SHP77 (cell line): ENCODE measurements around the gene UMPS.
A peak's percentile ranks its signal among the peaks of the same experiment; 100 is the strongest.

Experiments used
- DNase-seq, 2 experiments: peaks; one replicate each; lab custom pipeline; 2025; lab: John Stamatoyannopoulos, UW

The UMPS gene

DNA sequence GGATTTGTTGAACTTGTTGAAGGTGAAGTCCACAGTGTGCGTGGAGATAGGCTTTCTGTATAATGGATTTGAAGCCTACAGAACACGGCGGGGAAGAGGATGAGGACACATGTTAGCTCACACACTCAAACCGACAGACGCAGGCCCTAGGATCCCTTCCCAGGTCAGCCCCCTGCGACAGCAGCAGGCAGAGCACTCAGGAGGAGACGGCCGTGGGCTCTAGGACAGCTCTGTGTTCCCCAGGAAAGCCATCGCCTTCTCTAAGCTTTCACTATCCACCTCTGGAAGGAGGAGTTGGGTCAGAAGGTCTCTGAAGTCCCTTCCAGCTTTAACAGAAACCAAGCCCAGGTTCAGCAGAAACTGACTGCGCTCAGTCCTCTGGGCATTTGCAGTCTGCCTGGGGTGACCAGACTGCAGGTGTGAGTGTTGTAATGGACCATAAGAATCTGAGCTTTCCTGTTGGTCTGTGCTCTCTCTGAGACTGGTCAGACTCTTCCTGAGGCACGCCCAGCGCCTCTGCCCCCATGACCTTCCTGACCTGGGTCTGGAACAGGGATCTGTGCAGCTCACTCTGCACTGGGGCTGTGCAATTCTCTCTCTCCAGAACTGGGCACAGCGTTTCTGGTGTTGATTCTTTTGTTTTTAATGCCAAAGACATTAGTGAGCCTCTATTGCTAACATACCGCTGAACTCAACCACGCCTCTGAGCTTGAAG, 33.5 kb downstream of the UMPS start:
- no peak for DNase-seq

DNA sequence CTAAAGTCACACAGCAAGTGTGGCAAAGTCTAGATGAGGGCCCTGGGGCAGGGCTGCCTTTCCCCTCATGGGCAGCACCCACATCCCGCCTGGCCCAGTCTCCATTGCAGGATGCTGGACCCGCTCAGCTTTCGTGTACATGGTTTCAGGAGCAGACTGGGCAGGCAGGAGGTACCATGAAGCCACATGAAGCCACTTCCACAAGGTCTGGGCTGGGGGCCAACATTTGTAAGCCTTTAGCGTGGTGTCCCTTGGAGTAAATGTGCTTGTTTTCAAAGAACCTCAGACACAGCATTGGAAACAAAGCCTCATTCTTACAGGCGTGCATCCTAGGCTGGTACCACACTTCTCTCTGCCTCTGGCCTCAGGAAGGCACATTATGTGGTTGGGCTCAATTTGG, 34.5 kb downstream of the UMPS start:
- DNase-seq = no peak

DNA sequence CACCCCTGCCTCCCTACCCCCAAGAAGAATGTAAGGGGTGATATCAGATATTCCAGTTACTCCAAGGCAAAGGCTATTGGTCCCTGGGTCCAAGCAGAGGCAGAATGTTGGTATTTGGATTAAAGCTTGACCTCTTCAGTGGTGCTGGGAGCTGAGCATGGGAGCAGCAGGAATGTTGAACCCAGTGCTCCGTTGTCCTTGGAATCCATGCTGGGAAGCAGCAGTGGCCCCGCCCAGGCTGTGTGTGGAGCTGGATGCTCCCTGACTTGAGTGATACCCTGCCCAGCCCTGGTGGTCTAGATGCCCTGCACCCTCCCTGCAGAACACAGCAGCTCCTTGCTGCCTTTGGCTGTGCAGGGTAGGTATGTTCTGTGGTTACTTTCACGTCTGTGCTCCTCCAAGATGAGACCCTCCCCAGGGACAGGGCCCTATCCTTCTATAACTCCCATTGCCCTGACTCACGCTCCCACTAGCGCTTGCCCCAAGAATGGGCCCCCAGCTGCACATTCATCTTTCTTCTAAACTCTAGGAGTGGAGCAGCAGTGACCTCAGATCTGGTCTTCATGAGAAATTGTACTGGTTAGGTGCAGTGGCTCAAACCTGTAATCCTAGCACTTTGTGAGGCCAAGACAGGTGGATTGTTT, 35.1 kb downstream of the UMPS start:
- no peak for DNase-seq

DNA sequence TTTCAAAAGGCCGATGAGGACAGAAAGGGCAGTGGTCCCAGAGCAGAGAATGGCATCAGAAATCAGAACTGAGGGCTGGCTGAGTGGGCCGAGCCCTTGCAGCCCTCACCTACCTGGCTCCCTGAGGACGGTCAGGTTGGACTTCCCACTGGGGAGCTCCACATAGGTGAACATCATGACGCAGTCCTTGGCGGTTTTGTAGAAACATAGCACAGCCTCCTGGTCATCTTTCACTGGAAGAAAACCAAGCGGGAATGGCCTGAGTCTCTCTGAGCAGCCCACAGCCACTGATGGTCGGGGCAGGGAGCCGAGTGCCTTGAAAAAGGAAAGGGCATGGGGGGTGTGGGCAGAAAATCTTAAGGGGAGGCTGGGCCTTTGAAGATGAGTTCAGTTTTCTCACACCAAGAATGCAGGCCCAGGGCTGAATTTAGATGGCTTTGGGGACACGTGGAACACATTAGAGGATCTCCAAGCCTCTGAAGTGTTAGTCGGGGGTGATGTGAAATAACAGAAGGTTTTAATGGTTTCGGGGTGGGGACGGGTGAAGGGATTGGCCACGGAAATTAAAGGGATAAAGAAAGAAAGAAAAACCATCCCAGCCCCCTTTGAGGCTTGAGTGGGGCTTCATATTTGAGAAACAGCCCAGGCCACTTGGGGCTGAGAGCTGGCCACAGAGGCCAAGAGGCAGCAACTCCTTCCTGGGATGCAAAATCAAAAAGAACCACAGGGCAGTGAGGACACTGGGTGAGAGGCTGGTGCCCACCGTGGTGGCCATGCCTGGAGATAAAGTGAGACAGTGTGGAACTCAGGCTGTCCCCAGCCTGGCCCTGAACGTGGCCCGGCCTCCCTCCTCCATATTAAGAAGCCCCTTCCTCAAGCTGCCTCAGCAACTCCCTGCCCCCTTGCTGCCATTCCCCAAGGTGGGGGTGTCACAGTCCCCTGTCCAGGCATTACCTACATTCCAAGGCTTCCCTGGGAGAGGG, 36.2 kb downstream of the UMPS start:
- no peak for DNase-seq

DNA sequence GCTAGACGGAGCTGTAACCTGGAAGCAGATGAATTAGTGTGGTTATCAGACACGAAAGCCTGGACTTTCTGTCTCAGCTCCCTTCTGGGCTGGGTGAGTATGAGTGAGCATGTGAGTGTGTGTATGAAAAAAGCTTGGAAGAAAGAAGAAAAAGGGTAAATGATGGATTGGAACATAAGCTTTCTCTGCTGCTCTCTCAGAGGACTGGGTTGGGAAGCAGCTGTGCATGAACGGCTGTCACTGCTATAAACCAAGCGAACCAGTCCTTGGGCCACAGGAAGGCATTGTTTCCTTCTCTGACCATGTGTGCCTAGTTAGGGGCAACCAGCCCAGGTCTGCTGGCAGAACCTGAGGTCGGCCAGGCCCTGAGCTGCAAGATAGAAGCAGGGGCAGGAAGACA, 37.0 kb downstream of the UMPS start:
- no peak for DNase-seq

DNA sequence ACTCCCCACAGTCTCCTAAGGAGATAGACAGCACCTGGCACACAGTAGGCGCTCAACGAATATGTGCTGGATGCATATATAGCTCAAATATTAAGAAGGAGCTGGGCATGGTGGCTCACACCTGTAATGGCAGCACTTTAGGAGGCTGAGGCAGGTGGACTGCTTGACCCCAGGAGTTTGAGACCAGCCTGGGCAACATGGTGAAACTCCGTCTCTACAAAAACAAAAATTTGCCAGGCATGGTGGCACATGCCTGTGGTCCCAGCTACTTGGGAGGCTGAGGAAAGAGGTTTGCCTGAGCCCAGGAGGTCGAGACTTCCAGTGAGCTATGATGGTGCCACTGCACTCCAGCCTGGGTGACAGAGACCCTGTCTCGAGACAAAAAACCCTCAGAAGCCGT, 37.4 kb downstream of the UMPS start:
- DNase-seq = no peak

DNA sequence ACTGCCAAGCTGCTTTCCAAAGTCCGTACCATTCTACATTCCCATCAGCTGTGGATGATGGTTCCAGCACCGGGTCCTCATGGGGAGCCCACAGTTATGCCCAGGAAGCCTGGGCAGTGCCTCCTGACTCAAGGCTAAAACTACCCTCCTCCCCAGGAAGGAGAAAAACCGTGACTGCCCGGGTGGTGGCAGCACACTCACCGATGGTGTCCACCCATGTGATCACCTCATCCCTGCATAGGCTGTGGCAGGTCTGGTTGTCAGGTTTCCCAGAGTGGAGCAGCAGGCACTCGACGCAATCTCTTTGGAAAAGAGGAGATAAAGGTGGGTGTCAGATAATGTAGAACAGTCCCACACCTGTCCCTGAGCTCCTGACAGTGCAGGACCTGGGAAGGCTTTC, 38.6 kb downstream of the UMPS start:
- peak; percentile 15 to 71 for DNase-seq

DNA sequence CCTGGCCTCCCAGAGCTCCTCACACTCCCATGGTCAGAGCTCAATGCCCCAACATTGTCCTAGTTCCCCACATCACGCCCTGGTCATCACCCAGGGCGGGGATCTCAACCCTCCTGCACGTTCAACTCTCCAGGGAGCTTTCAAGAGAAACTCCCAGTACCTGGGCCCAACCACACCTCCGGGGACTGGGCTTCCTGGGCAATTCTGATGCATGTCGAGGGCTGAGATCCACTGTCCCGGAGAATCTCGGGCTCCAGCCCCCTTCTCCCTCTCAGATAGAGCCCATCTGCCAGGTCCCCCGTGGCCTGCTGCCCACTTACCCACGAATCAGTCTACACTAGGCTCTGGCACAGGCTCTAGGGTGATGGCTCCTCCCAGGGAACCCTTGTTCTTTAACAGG, 39.2 kb downstream of the UMPS start:
- DNase-seq = no peak

DNA sequence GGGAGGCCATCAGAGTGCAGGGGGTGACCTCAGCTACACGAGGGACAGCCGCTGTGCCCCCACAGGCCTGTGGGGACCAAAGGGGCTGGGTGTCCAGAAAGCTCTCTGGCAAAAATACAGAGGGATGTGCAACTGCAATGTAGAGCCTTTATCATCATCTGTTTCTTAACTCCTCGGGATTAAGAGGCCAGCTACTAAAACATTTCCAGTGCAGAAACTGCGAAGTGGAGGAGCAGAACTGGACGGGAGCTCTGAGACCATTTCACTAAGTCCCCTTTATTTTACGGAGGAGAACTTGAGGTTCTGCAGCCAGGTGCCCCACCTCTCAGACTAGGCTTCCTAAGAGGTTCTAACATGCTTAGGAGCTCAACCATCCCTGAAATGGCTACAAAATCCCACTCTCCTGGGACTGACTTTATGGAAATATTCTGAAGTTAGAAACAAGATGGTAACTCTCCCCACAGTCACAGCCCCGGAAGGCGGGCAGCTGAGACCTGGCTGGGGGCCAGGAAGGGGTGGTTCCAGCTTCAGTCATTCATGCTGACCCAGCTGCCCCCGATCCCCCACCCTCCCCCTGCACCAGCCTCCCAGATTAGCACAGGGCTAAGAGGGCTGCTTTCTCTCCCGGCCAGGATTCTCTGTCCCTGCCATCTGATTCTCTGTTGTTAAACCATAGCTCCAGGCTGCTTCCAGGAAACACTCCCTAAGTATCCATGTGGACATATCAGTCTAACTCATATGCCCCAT, 40.3 kb downstream of the UMPS start:
- peak; percentile 60 to 81 for DNase-seq

DNA sequence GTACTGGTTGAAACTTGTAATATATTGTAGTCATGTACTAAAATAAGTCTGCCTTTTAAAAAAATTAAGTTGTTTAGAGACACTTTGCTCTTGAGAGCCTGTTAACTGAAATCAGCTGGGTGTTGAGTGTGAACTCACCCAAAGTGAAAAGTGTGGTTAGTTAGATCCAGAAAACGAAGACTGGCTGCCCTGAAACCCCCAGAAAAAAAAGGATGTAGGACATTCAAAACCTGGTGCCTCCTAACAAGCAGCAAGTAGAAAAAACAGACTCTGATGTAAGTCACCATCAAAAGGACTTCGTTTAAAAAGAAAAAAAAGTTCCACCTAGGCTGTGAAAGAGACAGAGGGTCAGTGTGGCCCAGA, 40.8 kb downstream of the UMPS start:
- no peak for DNase-seq

DNA sequence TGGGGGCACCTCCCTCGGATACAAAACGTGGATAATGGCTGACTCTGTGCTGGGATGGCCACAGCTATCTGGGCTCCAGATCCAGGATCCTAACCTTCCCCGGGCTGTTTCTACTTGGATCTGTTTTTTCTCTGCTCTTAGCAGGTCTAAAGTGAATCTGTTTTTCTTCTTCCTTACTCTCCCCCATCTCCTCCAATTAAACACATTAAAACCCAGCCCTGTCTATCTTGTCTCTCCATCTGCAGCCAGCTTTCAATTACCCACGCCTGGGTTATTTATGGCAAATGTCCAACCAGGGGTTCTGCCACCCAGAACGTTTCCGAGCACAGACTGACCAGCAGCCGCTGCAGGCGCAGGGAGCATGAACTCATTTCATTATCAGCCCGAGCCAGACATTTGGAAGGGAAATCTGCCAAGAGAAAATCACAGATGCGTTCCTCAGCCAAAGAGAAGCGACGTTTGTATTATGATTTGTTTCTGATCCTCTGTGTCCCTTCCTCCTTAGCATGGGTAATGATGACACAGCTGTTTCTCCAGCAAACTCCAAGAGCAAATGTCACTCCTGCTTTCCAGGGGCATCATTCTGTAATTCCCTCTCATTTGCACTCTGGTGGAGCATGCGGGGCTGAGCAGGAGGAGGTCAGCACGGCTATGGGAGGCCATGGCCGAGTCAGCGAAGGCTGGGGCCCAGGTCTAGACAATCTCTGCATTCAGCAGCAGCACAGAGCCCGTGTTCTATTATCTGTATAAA, 42.0 kb downstream of the UMPS start:
- peak; percentile 74 to 75 for DNase-seq

DNA sequence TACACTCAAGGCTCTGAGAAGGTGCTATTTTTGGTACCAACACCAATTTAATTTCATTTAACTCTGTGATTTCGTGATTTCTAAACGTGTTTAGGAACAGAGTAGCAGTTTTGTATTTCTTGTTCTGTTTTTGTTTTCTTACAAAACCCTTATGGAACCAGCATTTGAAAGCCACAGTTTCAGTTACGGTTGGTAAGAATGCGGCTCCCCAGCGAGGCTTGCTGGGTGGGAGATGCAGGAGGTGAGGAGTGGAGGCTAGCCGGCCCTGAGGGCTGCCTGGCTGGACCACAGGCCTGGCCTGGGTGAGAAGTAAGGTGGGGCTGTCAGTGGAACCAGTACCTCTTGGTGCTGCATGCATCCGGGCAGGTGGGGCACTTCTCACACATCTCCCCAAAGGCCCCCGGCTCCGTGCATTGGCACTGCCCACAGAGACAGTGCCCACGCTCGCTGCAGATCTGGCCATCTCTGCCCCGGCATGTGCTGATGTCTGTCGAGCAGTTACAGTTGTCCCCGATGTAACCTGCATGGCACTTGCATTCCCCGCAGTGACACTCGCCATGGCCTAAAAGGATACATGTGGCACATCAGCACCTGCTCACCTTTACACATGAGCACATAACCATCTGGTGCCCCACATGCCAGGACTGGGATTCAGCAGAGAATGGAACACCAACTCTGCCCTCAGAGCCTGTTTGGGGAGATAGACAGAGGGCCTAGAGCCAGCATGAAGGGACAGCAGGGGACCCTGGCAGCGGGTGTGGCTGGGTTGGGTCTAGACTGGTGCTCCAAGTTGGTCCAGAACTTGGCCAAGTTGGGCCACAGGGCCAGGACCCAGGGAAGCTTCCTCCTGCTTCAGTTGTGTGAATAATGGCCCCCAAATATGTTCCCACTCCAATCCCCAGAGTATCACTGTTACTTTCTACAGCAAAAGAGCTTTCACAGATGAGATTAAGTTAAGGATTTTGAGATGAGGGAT, 43.4 kb downstream of the UMPS start:
- DNase-seq = no peak

DNA sequence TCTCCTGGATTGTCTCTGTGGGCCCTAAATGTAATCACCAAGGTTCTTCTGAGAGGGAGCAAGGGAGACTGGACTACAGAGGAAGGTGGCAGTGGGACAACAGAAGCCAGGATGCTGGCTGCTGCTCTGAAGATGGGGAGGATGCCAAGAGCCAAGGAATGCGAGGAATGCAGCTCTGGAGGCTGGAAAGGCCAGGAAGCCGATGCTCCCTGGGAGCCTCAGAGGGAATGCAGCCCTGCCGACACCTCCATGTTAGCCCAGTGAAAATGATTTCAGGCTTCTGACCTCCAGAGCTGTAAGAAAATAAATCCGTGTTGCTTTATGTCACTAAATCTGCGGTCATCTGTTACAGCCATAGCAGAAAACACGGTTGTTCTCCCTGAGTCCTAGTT, 44.1 kb downstream of the UMPS start:
- no peak for DNase-seq

DNA sequence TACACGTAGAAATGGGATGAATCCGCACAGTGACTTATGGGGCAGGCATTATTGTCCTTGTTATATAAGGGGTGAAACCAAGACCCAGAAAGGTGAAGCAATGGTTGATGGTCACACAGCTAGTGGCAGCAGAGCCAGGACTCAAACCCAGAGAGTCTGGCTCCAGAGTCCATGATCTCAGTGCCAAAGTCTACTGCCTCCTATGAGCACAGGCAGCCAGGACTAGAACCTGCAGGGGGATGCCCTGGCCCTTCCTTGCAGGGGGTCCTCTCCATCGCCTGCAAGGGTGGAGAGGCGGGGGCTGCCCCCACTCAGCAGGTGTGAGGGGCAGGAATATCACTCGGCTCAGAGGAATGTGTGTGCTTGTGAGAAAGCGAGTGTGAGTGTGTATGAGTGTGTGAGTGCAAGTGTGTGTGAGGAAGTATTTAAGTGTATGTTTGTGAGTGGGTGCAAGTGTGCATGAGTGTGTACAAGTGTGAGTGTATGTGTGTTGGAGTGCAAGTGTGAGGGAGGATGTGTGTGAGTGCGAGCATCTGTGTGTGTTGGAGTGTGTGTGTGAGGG, 44.7 kb downstream of the UMPS start:
- no peak for DNase-seq

DNA sequence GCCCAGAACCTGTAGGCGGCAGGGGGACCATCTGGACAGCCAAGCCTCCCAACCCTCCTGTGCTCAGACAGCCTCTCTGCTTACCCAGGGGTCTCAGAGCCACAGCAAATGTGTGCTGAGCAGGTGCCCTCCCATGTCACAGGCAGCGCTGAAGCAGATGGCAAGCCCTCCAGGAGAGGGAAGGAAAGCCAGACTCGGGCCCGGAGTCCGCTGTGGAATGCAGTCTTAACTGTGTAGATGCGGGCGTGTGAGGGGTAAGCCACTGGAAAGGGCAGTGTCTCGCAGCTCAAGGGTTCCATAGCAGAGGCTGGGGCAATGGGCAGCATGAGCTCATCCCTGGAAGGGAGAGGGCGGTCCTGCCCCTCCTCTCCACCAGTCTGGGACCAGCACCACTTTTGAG, 45.6 kb downstream of the UMPS start:
- no peak for DNase-seq

DNA sequence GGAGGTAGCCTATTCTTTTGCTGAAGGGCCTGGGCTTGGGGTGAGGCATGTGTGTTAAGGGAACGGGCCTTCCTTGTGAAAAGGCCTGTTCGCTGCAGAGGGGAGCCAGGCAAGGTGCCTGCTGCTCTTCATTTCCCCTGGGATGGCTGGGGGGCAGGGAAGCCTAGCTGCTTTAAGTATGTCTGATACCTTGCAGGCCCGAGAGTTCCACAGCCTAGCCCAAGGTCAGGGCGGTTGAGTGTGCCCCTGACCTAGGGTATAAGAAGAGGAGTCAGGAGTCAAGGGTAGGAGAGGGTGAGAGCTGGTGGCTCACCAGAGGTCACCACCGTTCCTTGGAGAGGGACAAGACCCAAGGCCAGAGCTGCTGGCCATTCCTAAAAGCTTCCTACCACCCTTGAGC, 46.6 kb downstream of the UMPS start:
- DNase-seq = no peak

DNA sequence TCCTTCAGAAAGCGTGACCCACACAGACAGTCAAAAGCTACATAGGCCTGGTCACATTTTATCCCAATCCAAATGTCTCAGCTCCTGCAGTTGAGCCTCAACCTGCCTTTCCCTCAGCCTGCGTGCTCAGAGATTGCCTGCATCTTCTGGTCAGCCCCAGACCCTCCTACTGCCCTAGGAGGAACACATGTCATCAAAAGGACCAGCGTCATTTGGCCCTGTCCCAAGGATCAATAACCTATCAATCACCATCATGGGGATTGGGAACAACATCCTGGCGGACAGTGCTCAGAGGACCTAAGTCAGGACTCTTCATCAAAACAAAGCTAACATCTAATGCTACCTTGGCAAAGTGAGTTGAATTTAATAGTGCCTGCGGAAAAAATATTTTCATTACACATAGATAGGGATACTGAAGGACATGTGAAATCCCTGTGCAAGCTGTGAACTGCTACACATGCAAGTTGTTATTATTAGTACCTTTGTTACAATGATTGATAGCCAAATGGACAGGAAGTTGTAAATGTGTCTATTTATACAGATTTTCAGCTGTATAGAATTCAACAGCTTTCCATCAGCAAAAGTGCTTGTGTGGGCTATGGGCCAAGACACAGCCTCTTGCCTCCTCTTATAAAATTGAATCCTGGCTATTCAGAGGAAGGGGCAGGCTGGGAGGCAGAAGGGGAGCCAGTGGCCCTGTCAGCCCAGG, 47.7 kb downstream of the UMPS start:
- peak; percentile 26 to 36 for DNase-seq

DNA sequence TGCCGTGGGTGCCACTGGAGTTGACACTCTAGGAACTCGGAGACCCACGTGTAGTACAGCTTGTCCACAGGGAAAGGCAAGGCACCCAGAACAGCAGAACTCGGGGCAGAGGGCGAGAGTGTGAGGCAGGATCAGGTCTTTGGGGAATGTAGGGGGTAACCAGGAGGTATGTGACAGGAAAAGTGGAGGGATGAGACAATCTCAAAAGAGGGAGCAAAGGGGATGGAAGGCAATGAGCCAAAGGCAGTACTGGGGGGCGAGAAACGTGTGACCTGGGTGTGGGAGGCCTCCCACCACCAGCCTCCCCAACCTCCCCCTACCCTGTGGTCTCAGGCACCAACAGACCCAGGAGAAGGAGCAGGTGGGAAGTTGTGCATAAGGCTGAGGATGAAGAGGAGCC, 48.9 kb downstream of the UMPS start:
- DNase-seq = no peak

DNA sequence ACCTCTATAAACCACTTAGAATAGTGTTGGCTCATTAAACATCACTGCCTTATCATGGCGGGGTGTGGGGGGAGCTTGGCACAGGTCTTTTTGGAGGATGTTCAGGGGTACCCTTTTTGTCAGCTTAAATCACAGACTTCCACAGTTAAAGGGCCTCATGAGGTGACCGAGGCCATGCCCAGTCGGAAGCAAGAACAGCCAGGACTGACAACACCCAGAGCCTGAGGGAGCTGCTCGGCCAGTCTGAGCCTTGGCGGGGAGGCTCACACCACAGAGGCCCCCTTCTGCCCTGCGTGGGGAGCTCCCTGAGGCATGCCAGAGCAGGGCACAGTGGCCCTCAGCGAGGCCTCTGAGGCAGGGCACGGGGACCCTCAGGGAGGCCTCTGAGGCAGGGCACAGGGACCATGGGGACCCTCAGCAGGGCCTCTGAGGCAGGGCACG, 49.5 kb downstream of the UMPS start:
- DNase-seq = no peak
